Epithelial cell of proximal tubule (primary cell): Measurements from ENCODE around the gene C6orf163. TPM values are rescaled to one million over a fixed set of nuclear protein-coding genes. Genes with fewer than 3 reads are reported as not detected.

Experiments
- DNase-seq: peaks from one replicate; pipeline ENCODE4 v3.0.0-alpha.2; 2011; ENCODE audit warnings: low read depth
- H3K4me3 ChIP-seq: 2 replicates; pipeline ENCODE4 v1.5.1; 2011; ENCODE audit warnings: low read depth, mild to moderate bottlenecking, low read length
- total RNA-seq: library from RNA; depleted of rRNA; stranded (reverse); fragments of >200 nt; gene quantifications from 2 replicates; pipeline ENCODE4 v1.2.3, GENCODE V29; 2015
- TF ChIP-seq, protein P1 (sequence below): conservative IDR thresholded peaks from 2 replicates; pipeline ENCODE4 v1.5.1; 2012; ENCODE audit warnings: low read depth, mild to moderate bottlenecking, low read length

Gene C6orf163
- total RNA-seq, 1 donor from 2014 or later: not detected

DNA sequence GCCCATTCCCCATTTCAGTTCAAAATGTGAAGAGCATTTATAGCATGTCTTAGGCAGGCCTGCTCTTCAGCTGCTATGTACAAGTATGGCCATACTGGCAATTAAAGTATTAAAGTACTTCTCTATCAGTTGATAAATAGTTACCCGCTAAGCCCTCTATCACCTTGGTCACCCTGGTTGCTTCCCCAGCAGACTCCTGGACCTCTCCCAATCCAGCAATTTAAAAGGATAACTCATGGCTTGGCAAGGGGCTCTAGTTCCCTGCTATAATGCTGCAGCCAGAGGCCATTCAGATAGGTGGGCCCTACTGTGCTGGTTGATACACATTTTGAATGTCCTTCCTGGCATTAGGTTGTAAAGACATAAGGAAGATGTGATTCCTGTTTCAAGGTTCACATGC is 7.0 kb downstream of the C6orf163 start:
- TF ChIP-seq, protein P1, sequence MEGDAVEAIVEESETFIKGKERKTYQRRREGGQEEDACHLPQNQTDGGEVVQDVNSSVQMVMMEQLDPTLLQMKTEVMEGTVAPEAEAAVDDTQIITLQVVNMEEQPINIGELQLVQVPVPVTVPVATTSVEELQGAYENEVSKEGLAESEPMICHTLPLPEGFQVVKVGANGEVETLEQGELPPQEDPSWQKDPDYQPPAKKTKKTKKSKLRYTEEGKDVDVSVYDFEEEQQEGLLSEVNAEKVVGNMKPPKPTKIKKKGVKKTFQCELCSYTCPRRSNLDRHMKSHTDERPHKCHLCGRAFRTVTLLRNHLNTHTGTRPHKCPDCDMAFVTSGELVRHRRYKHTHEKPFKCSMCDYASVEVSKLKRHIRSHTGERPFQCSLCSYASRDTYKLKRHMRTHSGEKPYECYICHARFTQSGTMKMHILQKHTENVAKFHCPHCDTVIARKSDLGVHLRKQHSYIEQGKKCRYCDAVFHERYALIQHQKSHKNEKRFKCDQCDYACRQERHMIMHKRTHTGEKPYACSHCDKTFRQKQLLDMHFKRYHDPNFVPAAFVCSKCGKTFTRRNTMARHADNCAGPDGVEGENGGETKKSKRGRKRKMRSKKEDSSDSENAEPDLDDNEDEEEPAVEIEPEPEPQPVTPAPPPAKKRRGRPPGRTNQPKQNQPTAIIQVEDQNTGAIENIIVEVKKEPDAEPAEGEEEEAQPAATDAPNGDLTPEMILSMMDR: no peak
- H3K4me3 ChIP-seq: no peak overlapping the region
- DNase-seq: no peak

DNA sequence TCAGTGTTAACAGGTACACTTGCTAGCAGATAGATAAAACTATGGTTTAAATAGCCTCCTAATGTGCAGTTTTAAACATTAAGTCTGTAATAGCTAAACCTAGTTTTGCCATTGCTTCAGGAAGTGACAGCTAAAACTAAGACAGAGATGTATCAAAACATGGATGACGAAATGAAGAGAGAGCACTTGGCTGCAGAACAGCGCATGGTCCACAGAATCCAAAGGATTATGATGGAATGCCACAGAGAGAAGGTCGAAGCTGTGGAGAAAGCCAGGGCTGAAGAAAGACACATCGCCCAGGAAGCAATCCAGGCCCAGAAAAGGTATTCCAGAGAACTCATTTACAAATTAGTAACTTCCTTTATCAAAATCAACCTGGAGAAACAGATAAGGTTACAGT is 11.6 kb downstream of the C6orf163 start:
- DNase-seq: no peak
- H3K4me3 ChIP-seq: no peak overlapping the region
- TF ChIP-seq, protein P1: no peak

DNA sequence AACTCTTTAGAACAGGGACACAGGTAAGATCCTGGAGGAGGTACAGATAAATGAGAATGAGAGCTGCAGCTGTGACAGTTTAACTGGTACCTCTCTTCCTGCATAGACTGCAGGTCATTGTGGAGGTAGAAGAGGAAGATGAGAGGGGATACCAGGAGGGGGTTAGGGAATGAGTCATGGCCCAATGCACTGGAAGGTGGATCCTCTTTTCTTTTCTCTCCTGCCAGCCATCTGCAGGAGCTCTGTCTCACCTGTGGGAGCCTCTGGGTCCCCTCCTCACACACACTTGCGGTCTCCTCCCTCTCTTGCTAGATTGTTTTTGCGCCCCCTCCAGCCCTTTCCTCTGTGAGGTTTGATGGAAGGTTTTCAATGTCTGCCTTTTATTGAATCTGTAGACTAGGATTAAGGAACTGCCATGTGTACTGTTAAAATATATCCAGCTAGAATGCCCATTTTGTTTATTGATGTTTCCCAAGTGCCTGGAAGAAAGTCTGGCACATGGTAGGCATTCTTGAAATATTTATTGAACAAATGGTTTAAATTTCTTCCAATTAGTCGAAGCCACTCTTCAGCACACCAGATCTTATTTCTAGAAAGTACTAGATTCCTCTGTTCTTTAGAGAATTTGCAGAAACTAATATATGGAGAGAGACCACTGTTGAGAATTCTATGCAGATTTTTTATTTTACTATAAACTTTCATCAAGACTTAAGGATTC is 13.0 kb downstream of the C6orf163 start:
- H3K4me3 ChIP-seq: no peak overlapping the region
- TF ChIP-seq, protein P1: no peak
- DNase-seq: no peak

DNA sequence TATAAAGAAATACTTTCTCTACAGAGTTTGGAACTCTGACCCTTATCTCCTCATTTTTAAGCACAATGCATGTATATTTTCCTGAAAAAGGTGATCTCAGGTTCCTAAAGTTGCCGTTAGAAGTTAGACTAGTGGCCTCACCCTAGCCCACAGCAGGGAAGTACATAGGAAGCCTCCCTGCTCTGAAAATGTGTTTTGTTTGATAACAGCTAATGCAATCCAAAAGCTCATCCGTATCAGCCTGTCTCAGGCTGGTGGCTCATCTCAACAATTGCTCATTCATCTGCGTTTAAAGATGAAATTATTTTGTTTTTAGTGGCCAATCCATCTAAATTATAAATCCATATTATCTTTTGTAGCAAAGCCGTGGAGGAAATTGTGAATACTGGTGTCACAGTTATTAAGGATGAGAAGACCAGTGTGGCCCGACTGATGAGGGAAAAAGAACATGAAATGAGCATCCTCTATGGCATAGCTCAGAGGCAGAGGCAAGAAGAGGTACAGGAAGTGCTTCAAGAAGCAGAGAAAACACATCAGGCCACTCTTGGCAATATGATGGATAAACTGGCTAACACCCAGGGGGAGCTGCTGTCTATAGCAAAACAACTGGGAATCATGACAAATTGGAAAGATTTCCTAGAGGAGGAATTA is 20.1 kb downstream of the C6orf163 start:
- TF ChIP-seq, protein P1: no peak
- DNase-seq: no peak
- no peak overlapping the region for H3K4me3 ChIP-seq

DNA sequence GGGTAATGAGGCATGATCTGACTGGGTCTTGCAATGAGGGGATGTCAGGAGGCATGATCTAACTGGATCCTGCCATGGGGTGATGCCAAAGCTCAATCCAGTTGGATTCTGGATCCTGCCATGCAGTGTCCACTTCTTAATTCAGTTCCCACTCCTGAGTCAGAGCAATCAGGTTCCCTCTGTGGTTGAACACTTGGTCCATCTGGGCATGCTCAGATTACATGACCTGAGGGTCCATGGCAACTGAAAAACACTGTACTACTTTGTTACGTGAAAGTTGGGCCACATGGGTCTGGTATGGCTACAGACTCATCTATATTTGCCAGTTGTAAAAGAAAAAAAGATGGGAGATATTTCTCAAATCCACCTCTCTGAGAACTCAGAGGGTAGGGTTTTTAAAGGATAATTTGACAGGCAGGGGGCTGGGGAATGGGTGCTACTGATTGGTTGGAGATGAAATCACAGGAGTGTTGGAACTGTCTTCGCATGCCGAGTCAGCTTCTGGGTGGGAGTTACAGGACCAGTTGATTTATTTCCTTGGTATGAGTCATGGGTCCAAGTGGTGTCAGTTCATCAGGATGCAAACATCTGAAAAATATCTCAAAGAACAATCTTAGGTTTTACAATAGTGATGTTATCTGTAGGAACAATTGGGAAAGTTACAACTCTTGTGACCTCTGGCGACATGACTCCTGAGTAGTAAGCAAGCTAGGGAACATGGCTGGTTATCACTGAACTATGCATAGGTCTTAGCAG is 21.6 kb downstream of the C6orf163 start:
- no peak overlapping the region for H3K4me3 ChIP-seq
- TF ChIP-seq, protein P1: no peak
- DNase-seq: no peak

DNA sequence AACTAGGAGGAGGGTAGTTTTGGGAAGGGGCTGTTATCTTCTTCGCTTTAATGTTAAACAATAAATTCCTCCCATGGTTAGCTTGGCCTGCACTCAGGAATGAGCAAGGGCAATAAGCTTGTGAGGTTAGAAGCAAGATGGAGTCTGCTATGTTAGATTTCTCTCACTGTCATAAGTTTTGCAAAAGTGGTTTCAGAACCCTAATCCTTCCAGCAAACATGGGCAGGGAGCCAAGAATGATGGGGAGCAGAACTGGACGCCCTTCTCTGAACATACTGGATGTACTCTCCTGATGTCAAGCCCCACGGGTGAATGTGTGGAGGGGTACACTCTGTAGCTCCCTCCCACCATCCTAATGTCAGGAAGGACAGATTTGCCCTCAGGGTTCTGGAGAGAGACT is 22.3 kb downstream of the C6orf163 start:
- DNase-seq: no peak
- no peak overlapping the region for H3K4me3 ChIP-seq
- TF ChIP-seq, protein P1: no peak
